HUDEP-2 (cell line): ENCODE results near the gene GRAP2.

Experiments
- DNase-seq, 76 experiments: peaks; one replicate each; lab custom pipeline; 2025; ENCODE audit not compliant: unreplicated experiment in 76 of 76; lab: John Stamatoyannopoulos, UW

The GRAP2 gene

GRCh38 chr22:40002935-40003715 lies 102.2 kb downstream of the GRAP2 start:
- DNase-seq = peak in 1 of 76 experiments; percentile 10

DNA sequence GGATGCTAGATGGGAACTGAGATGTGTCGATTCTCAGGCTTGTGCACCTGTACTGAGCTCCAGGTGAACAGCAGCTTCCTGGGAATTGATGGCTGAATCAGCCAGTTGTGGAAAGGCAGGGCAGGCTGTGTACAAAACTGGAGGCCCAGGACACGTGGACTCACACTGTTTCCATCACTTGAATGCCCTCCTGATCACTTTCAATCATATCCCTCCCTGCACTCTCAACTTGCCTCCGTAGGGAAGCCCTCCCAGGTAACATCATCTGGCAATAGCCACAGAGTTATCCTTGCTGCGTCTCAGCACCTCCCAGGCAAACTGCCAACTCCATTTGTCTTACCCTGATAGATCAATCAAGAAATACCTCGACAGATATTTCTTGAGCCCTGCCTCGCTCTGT lies 104.0 kb downstream of the GRAP2 start:
- DNase-seq = no peak

- DNase-seq = no peak
These were observed 105.8 kb downstream of the GRAP2 start for GRCh38 chr22:40006641-40007040.

GRCh38 chr22:40007853-40008710 lies 107.2 kb downstream of the GRAP2 start:
- peak in 1 of 76 experiments; percentile 10 for DNase-seq

GRCh38 chr22:40008726-40009291 lies 107.9 kb downstream of the GRAP2 start:
- DNase-seq = no peak

DNA sequence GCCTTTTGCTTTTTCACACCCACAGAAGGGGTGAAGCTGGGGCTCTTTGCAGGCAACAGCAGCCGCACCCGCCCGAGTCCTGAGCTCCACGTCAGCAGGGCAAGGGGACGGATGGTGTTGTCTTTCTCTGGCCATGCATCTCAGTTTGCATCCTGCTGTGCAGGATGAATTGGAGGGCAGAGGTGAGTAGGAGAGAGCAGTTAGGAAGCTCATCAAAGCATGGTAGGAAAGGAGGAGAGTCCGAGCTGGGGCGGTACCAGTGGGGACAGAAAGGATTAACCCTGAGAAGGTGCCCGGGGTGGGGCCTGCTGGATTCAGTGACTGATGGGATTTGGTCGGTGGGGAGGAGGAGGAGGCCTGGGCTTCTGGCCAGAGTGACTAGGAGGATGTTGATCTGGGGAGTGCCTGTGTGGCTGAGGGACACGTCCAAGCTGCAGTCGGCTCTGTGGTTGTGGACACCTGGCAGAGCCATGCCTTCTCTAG lies 108.4 kb downstream of the GRAP2 start:
- peak in 54 of 76 experiments; percentile 20 to 73 (median 49) for DNase-seq

DNA sequence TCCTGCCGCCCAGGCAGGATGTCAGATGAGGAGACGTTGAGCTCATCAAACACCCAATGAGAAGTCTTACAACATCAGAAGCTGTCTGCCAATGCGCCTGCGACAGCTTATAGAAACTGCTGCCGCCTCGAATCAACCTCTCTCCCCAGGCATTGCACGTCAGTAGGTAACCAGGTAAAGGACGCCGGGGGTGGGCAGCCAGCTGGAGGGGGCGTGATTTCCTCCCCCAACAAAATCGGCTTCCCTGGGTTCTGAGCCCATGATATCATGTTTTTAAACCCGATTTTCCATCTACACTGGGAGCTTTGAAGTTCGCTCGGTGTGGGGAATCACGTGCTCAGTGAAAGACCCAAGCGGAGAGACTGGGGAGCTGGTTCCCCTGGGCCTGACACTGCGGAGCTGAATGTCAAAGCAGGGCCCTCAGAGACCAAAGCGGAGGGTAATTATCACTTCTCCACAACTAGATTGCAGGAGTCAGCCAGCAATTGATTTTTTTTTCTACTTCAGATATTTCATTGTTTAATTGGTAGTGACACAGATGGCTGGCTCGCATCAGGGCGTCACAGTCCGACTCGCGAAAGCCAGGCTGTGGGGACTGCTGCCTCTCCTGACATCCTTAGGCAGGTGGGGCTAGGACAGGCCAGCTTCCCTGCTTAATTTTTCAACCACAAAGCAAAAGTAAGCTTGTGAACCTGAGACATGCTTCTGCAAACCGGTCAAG lies 109.2 kb downstream of the GRAP2 start:
- DNase-seq = no peak

DNA sequence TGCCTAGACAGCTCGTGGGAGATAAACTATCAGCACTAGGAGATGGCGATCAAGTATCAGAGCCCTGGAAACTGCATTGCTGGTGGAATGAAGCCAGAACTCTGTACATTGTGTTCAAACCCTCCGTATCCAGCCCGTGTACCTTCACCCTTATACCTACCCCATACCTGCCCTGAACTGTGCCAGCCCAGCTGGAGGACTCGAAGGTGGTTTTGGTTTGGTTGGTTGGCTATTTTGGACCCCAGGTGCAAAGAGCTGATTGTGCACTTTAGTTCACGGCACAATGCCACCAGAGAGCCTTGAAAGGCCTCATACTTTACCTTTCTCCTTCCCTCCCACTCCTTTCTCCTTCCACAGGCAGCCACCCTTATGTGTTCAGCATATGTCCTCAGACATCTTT lies 109.9 kb downstream of the GRAP2 start:
- no peak for DNase-seq

DNA sequence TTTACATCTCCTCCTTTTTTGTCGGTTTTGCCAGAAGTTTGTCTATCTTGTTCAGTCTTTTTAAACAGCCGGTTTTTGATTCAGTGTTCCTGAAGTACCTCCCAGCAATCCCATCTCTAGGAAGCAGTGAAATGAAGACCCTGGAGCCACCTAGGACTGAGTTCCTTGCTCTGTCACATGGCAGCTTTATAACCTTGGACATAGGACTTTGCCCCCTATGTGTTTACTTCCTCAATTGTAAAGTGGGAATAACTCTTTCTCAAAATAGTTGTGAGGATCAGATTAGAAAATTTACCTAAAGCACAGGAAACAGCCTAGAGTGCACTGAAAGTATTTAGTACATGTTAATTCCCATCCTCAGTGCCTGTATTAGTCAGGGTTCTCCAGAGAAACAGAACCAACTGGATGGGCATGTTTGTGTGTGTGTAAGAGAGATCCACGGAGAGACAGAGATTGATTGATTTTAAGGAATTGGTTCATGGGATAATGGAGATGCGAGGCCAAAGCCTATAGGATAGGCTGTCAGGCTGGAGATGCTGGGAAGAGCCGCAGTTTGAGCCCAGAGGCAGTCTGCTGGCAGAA lies 113.9 kb downstream of the GRAP2 start:
- DNase-seq = no peak

DNA sequence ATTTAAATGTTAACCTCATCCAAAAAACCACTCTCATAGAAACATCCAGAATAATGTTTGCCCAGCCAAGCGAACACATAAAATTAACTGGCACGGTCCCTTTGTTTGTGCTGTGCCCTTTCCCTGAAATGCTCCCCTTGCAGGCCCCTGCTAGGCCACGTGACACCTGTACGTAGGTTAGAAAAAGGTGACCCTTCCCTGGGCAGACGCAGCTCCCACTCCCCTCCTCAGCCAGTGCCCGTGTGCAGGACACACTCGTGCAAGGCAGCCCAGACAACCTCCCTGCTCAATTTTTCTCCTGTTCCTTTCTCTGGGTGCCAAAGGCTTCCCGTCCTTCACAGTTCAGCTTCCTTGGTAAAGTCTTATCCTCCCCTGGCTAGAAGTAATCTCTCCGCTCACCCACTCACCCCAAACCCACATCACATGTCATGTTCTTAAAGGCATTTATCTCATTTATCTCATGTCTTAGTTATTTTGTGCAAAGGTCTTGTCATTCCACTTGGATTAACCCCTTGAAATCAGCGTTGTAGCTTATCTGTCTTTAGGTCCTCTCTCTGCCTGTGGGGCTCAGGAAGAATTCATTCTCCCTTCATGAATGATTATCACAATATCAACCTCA lies 114.6 kb downstream of the GRAP2 start:
- DNase-seq = peak in 17 of 76 experiments; percentile 12 to 48 (median 28)

DNA sequence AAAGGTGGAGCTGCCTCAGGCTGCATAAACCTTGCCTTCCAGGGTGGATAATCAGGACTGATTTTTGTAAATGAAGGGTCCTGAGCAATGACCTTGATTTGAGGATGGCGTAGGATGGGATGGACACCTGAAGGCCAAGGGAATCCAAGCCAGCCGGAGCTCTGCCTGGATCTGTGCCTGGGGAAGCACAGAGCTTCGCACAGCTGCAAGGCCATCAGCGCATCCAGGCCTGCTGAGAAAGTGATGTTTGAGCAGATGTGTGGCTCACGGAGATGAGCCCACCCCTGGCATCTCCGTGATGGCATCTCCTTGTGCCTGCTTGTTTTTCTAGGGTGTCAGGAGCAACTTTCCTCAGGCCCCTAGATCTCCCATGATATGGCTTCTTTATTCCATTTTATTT lies 117.2 kb downstream of the GRAP2 start:
- DNase-seq = no peak

- DNase-seq = no peak
These were observed 118.2 kb downstream of the GRAP2 start for GRCh38 chr22:40019100-40019499.

GRCh38 chr22:40020956-40021355 lies 120.1 kb downstream of the GRAP2 start:
- DNase-seq = no peak

- no peak for DNase-seq
These were observed 120.6 kb downstream of the GRAP2 start for GRCh38 chr22:40021401-40022000.

DNA sequence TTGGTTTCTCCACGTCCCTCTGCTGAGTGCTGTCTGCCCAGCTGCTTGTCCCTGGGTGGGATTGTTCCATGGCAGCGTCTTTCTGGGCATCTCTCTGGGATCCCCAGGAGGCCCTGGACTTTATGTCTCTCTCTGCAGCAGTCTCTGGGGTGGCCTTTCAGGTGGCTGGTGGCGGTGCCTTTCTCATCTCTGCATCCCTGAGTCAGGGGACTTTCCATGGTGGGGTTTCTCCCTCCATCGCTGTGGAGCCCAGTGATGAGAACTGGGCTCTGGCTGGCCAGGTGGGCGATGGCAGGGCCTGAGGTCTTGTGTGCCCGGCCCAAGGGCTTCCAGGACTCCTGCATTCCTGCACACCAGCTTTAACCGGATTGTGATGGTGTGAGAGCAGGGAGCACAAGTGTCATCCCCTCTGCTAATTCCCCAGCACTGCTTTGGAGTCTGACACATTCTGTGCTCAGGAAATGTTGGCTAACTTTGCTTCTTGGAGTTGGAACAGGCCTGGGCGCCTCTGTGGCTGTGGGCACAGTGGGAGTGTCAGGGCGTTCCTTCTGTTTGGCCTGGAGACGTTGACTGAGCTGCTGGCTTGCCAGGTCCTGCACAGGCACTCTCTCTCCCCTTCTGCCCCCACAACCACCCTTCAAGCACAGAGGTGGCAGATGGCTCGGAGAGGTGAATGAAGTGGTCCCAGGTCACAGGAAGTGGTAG lies 121.8 kb downstream of the GRAP2 start:
- peak in 42 of 76 experiments; percentile 9 to 64 (median 38) for DNase-seq
